Measurements from ENCODE around the gene GINS2.

- TF ChIP-seq EZH2 (IDR thresholded peaks at IDR 0.05; ENCODE audit: low read length, missing control alignments): no peak
- TF ChIP-seq, protein P1, sequence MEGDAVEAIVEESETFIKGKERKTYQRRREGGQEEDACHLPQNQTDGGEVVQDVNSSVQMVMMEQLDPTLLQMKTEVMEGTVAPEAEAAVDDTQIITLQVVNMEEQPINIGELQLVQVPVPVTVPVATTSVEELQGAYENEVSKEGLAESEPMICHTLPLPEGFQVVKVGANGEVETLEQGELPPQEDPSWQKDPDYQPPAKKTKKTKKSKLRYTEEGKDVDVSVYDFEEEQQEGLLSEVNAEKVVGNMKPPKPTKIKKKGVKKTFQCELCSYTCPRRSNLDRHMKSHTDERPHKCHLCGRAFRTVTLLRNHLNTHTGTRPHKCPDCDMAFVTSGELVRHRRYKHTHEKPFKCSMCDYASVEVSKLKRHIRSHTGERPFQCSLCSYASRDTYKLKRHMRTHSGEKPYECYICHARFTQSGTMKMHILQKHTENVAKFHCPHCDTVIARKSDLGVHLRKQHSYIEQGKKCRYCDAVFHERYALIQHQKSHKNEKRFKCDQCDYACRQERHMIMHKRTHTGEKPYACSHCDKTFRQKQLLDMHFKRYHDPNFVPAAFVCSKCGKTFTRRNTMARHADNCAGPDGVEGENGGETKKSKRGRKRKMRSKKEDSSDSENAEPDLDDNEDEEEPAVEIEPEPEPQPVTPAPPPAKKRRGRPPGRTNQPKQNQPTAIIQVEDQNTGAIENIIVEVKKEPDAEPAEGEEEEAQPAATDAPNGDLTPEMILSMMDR (conservative IDR thresholded peaks at IDR 0.05 in 1 of 2, IDR thresholded peaks at IDR 0.05 in 1 of 2; ENCODE audit: low read depth in 1 of 2, low read length in 2 of 2): no peak
Observed at GRCh38 chr16:85644093-85644712, 44.6 kb downstream of the GINS2 start.

Measured in fibroblast of lung (primary cell).